OCI-LY3 (cell line): ENCODE data around the gene PCNX1.

Experiments
- H2AFZ ChIP-seq: fragments of 200-600, 300-600 bp; shearing (Covaris generic); 2 replicates; pipeline ENCODE4 v1.6.0; 2014; ENCODE audit warnings: antibody characterized with exemption, low read depth, low read length
- H3K27ac ChIP-seq: fragments of 200-600, 300-600 bp; sonication (generic); 2 replicates; pipeline ENCODE4 v1.5.1; 2014; ENCODE audit warnings: mild to moderate bottlenecking, low read length, moderate library complexity, mixed read lengths
- H3K27me3 ChIP-seq: fragments of 200-600, 300-600 bp; sonication (generic); 2 replicates; pipeline ENCODE4 v1.6.1; 2014; ENCODE audit warnings: low read depth, low read length, mixed read lengths
- H3K36me3 ChIP-seq: fragments of 200-600, 300-600 bp; sonication (generic); replicated peaks from 2 replicates; pipeline ENCODE3; 2014; ENCODE audit warnings: low read depth, low read length, mixed read lengths
- H3K4me1 ChIP-seq: fragments of 300-600, 200-600 bp; sonication (generic); 2 replicates; pipeline ENCODE4 v1.6.1; 2014; ENCODE audit warnings: low read length, mixed read lengths
- H3K4me2 ChIP-seq: fragments of 200-600, 300-600 bp; sonication (generic); 2 replicates; pipeline ENCODE4 v1.6.1; 2014; ENCODE audit warnings: low read length, mixed read lengths
- H3K4me3 ChIP-seq: fragments of 300-600, 200-600 bp; sonication (generic); 2 replicates; pipeline ENCODE4 v1.5.1; 2014; ENCODE audit warnings: antibody characterized with exemption, mild to moderate bottlenecking, low read length, moderate library complexity
- H3K79me2 ChIP-seq: fragments of 300-600, 200-600 bp; shearing (Covaris generic); 2 replicates; pipeline ENCODE4 v1.6.1; 2014; ENCODE audit warnings: mild to moderate bottlenecking, low read length, mixed read lengths
- H3K9ac ChIP-seq: fragments of 300-600, 200-600 bp; shearing (Covaris generic); 2 replicates; pipeline ENCODE4 v1.6.0; 2014; ENCODE audit warnings: mild to moderate bottlenecking, low read length, moderate library complexity
- H3K9me3 ChIP-seq: fragments of 200-600, 300-600 bp; shearing (Covaris generic); 2 replicates; pipeline ENCODE4 v1.6.1; 2014; ENCODE audit warnings: low read length, mixed read lengths; ENCODE audit not compliant: insufficient read depth
- H4K20me1 ChIP-seq: fragments of 200-600, 300-600 bp; sonication (generic); 2 replicates; pipeline ENCODE4 v1.6.1; 2016; ENCODE audit warnings: low read length, mixed read lengths; ENCODE audit not compliant: insufficient read depth
- CTCF ChIP-seq: fragments of 200-600, 300-600 bp; sonication (generic); IDR thresholded peaks from 2 replicates; pipeline ENCODE4 v1.5.1; 2014; ENCODE audit warnings: antibody characterized with exemption, low read length, low read depth
- EZH2phosphoT487 ChIP-seq: fragments of 200-600 bp; shearing (Covaris generic); IDR thresholded peaks from 2 replicates; pipeline ENCODE4 v1.6.1; 2018; ENCODE audit warnings: antibody characterized with exemption, mixed run types, low read depth

The PCNX1 gene

GRCh38 chr14:70909733-70910614 is 2.7 kb downstream of the PCNX1 start:
- Histone ChIP-seq H2AFZ (no peak overlapping the region), H3K27me3 (peaks cover 6% of the 10 kb centered on the region; the same call in 1 of the 2 replicates), H4K20me1 (peaks cover 63% of the 10 kb centered on the region), H3K4me1 (peaks cover 18% of the 10 kb centered on the region), H3K27ac (no peak overlapping the region), H3K4me2 (peak overlapping the region; percentile 79), H3K36me3 (peaks cover 6% of the 10 kb centered on the region), H3K79me2 (peaks cover 72% of the 10 kb centered on the region), H3K9me3 (no peaks in the 10 kb centered on the region), H3K4me3 (peak overlapping the region; percentile 91), H3K9ac (no peak overlapping the region)
- TF ChIP-seq EZH2phosphoT487 = no peak
- no peak for TF ChIP-seq CTCF

- Histone ChIP-seq H3K9ac (no peak overlapping the region), H3K27me3 (no peaks in the 10 kb centered on the region), H4K20me1 (peaks cover 98% of the 10 kb centered on the region), H3K4me2 (no peak overlapping the region), H3K4me3 (no peak overlapping the region), H3K79me2 (peaks cover 98% of the 10 kb centered on the region), H2AFZ (no peak overlapping the region), H3K9me3 (no peaks in the 10 kb centered on the region), H3K36me3 (peaks cover 12% of the 10 kb centered on the region), H3K27ac (no peak overlapping the region), H3K4me1 (peaks cover 9% of the 10 kb centered on the region)
- TF ChIP-seq CTCF (no peak), EZH2phosphoT487 (no peak)
Observed at GRCh38 chr14:70915415-70915814, 8.2 kb downstream of the PCNX1 start.

DNA sequence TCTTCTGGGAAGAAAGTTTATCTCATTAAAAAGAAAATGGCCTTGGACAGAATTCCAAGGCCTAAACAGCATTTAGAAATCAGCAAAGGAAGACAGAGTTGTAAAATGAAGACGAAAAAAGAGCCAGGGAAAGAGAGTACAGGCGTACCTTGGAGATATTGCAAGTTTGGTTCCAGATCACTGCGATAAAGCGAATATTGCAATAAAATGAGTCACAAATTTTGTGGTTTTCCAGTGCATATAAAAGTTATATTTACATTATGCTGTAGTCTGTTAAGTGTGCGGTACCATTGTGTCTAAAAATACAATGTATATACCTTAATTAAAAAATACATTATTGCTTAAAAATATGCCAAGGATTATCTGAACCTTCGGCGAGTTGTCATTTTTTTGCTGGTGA is 9.0 kb downstream of the PCNX1 start:
- Histone ChIP-seq H3K9me3 (no peaks in the 10 kb centered on the region), H3K4me1 (peaks cover 12% of the 10 kb centered on the region), H3K27me3 (no peaks in the 10 kb centered on the region), H3K36me3 (peaks cover 12% of the 10 kb centered on the region), H3K4me3 (no peak overlapping the region), H2AFZ (no peak overlapping the region), H3K27ac (no peak overlapping the region), H3K9ac (no peak overlapping the region), H3K4me2 (no peak overlapping the region), H4K20me1 (peaks cover 98% of the 10 kb centered on the region), H3K79me2 (peaks cover 98% of the 10 kb centered on the region)
- TF ChIP-seq EZH2phosphoT487 (no peak), CTCF (no peak)

DNA sequence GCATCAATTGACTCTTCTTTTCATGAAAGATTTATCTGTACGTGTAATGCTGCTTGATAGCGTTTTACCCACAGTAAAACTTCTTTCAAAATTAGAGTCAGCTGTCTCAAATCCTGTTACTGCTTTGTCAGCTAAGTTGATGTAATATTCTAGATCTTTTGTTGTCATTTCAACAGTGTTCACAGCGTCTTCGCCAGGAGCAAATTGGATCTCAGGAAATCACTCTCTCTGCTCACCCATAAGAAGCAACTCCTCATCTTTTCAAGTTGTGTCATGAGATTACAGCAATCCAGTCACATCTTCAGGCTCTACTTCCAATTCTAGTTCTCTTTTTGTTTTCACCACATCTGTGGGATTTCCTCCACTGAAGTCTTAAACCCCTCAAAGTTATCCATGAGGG is 9.5 kb downstream of the PCNX1 start:
- no peak overlapping the region for H3K4me3 ChIP-seq
- H3K4me2 ChIP-seq = no peak overlapping the region
- H3K9ac ChIP-seq = no peak overlapping the region
- H2AFZ ChIP-seq = no peak overlapping the region
- TF ChIP-seq CTCF = no peak
- TF ChIP-seq EZH2phosphoT487 = no peak
- peaks cover 12% of the 10 kb centered on the region for H3K4me1 ChIP-seq
- no peaks in the 10 kb centered on the region for H3K9me3 ChIP-seq
- H3K27ac ChIP-seq = no peak overlapping the region
- H4K20me1 ChIP-seq = peaks cover 97% of the 10 kb centered on the region
- peaks cover 96% of the 10 kb centered on the region for H3K79me2 ChIP-seq
- no peaks in the 10 kb centered on the region for H3K27me3 ChIP-seq
- peaks cover 12% of the 10 kb centered on the region for H3K36me3 ChIP-seq
